ENCODE measurements around the gene SPAG9.
A peak's percentile ranks its signal among the peaks of the same experiment; 100 is the strongest.

The SPAG9 gene

DNA sequence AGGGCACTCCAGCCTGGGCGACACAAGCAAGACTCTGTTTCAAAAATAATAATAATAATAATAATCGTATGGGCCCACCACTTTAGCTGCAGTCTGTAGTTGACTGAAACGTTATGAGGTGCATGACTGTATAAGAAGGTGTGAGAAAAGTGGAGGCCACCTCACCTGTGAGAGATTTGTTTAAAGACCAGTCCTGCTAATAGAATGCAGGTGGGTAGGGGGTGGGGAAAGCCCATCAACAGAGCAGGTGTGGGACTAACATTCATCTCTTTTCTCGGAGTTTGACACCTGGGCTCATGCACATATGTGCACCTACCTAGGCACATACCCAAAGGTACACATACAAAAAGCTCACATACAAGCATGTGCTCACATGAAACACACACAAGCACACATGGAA is 186.5 kb downstream of the SPAG9 start:
- TF ChIP-seq, protein P1, sequence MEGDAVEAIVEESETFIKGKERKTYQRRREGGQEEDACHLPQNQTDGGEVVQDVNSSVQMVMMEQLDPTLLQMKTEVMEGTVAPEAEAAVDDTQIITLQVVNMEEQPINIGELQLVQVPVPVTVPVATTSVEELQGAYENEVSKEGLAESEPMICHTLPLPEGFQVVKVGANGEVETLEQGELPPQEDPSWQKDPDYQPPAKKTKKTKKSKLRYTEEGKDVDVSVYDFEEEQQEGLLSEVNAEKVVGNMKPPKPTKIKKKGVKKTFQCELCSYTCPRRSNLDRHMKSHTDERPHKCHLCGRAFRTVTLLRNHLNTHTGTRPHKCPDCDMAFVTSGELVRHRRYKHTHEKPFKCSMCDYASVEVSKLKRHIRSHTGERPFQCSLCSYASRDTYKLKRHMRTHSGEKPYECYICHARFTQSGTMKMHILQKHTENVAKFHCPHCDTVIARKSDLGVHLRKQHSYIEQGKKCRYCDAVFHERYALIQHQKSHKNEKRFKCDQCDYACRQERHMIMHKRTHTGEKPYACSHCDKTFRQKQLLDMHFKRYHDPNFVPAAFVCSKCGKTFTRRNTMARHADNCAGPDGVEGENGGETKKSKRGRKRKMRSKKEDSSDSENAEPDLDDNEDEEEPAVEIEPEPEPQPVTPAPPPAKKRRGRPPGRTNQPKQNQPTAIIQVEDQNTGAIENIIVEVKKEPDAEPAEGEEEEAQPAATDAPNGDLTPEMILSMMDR (IDR thresholded peaks at IDR 0.05; ENCODE audit: low read depth, low read length, missing control alignments), result no peak
- H3K4me3 ChIP-seq (ENCODE audit: low read depth, low read length), result no peak overlapping the region
- DNase-seq (ENCODE audit: low read depth), result no peak

DNA sequence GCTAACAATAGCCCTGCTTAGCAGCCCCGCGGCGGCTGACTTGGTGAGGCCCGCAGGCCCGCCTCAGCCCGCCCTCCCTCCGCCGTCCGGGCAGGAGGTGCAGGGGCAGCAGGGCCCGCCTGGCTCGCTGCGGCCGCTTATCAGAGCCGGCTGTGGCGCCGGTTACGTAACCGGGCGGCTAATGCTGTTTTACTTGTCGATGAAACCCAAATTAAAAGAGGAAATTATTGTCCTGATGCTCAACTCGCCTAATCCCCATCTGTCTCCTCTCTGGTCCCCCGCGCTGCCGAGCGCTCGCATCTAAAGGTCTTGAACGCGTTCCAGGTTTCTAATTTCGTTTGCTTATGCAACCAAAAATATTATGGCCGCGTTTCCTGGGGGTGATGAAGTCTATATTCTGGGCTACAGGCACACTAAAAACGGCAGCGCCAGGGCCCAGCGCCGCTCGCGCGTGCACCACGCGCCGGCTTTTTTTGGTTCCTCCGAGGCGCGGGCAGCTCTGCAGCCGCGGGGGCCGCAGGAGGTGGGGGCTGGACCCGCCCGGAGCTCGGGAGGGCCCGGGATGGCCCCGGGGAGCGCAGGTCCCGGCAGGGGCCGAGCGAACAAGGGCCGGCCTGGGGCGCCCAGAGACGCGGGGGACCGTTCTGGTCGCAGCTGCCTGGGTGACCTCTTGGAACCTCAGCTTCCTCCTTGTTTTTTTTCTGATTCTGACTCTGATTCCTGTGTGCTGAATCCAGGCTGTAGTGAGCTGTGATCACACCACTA is 189.3 kb downstream of the SPAG9 start:
- DNase-seq (ENCODE audit: low read depth), result peak; percentile 26
- H3K4me3 ChIP-seq (ENCODE audit: low read depth, low read length), result peak overlapping the region; percentile 45
- TF ChIP-seq, protein P1 (IDR thresholded peaks at IDR 0.05; ENCODE audit: low read depth, low read length, missing control alignments), result no peak

DNA sequence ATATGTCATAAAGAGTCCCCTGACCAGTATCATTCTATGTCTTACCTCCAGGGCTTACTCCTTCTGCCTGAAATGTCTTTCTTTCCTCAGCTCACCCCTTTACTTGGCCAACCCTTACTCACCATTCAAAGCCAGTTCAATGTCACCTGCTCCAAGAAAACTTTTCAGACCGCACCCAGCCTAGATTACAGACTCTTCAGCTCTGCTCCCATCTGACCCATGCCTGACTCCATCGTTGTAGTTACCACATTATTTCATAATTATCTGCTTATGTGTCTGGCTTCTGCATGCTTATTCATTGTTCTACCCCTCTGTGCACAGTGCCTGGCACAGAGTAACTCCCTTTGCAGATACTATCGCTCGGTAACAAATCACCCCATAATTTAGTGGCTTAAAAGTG is 192.0 kb downstream of the SPAG9 start:
- DNase-seq (ENCODE audit: low read depth), result no peak

DNA sequence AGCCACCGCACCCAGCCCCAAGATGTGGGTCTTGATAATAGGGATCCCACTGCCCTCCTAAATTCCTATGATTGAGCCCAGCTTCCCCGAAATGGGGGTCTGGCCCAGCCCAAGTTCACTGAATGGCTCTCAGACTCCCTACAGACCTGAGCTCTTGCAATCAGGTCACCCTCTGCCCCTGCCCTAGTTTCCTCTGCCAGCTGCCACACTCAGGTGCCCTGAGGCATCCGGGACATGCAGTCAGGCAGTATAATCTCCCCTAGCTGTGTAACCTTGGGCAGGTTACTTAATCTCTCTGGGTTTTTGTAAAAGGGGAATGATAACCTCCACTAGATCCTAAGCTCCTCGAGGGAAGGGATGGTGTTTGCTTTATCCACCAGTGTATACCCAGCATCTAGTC is 193.4 kb downstream of the SPAG9 start:
- TF ChIP-seq, protein P1 (IDR thresholded peaks at IDR 0.05; ENCODE audit: low read depth, low read length, missing control alignments), result no peak
- no peak for DNase-seq (ENCODE audit: low read depth)
- H3K4me3 ChIP-seq (ENCODE audit: low read depth, low read length), result no peak overlapping the region

More for the DNA sequence above, 192.0 kb downstream of the SPAG9 start:
- TF ChIP-seq, protein P1 (IDR thresholded peaks at IDR 0.05; ENCODE audit: low read depth, low read length, missing control alignments), result no peak
- H3K4me3 ChIP-seq (ENCODE audit: low read depth, low read length), result no peak overlapping the region

- TF ChIP-seq, protein P1 (IDR thresholded peaks at IDR 0.05; ENCODE audit: low read depth, low read length, missing control alignments), result no peak
- no peak overlapping the region for H3K4me3 ChIP-seq (ENCODE audit: low read depth, low read length)
- DNase-seq (ENCODE audit: low read depth), result no peak
Measured at GRCh38 chr17:50926523-50926922, 194.1 kb downstream of the SPAG9 start.

GRCh38 chr17:50925296-50925891 is 195.3 kb downstream of the SPAG9 start:
- no peak for DNase-seq (ENCODE audit: low read depth)
- no peak overlapping the region for H3K4me3 ChIP-seq (ENCODE audit: low read depth, low read length)
- TF ChIP-seq, protein P1 (IDR thresholded peaks at IDR 0.05; ENCODE audit: low read depth, low read length, missing control alignments), result no peak

Measured in GM12864 (cell line).